ENCODE results near the gene PPIL4.
"Not testable (repeated sequence)": the region's sequence is repeated elsewhere in the genome, so short reads cannot be mapped to it uniquely, and the experiment has no call there.

PPIL4 gene

DNA sequence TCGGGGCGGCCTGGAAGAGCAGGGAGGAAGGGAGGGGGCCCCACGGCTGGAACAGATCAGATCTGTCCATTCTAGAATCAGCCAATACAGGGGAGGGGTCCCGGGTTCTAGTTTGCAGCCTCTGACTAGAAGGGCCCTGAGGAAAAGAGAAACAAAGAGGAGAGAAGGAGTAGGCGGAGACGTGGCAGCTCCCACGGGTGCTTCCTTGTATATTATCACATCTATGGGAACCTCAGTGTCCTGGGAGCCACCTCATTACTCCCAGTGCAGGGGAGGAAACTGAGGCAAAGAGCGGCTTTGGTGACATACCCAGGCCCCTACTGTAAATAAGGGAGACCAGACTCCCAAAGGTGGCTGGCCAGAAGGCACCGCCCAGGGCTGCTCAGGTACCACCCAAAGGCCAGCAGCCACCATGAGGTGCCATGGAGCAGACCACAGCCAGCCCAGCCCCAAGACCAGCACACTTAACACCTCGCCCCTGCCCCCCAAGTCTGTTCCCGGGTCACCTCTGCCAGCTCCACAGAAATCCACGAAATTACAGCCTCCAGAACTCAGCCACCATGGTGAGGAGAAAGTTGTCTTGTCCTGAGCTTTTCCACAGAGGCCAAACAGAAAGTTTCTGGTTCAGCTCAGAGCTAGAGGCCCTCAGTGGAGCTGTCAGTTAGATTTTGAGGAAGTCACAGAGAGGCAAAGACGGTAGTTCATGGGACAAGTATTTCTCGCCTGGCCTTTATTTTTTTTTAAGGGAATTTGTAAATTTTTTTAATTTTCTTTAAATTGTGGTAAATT is 63.1 kb downstream of the PPIL4 start:
- DNase-seq, result peak; percentile 82

DNA sequence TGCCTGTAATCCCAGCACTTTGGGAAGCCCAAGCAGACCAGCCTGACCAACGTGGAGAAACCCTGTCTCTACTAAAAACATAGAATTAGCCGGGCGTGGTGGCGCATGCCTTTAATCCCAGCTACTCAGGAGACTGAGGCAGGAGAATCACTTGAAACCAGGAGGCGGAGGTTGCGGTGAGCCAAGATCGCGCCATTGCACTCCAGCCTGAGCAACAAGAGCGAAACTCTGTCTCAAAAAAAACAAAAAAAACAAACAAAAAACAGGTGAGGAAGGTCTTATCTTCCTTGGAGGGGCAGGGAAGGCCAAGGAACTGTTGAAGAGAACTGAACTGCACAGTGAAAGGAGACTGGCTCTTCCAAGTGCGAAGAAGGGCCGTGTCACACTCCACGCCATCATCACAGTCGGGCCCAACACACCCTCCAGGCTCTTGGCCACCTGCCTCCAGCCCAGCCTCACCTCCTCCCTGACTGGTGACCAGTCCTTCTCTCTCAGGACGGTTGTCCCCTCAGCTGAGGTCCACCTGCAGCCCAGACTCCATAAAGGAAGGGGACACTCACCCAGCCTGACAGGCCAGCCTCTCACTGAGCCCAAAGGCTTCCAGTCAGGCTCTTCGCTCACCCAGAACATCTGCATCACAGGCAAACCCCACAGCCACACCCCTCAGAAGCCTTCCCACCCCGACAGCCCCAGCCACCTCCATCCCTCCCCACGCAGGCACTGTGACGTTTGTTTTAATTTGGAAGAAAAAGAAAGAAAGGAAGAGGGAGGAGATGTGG is 65.2 kb downstream of the PPIL4 start:
- no peak for DNase-seq

DNA sequence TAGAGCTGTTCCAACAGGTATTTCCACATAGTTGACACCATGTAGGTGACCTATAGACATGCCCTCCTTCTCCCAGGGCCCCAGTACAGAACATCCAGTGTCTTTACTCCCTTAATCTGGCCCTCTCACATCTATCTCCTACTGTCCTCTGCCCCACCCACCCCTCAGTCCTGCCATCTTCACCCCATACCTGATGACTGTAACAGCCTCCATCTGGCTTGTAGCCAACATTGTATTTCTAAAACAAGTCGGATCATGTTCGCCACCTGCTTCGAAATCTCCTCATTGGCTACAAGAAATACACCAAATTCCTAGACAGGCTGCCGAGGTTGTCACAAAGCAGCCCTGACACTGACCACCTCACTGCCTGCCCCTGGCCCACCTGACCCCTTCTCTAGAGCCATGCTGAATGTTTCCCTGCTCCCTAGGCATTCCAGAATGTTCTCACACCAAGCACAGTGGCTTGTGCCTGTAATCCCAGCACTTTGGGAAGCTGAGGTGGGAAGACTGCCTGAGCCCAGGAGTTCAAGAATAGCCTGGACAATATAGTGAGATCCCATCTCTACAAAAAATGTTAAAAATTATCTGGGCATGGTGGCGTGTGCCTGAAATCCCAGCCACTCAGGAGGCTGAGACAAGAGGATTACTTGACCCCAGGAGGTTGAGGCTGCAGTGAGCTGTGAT is 67.1 kb downstream of the PPIL4 start:
- DNase-seq, result no peak

DNA sequence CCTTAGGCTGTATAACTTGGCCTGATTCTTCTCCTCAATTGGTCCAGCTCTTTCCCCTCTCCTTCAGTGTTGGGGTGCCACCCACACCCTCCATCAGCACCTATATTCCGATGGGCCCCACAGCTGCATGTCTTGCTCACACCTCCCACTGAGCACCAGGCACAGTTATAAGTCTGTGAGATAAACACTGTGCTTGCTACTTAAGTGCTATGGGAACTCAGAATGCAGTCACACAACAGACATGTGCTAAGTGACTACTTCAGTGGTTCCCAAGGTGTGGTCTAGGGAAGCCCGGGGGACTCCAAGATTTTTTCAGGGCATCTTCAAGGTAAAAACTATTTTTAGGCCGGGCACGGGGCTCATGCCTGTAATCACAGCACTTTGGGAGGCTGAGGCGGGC is 68.3 kb downstream of the PPIL4 start:
- no peak for DNase-seq

DNA sequence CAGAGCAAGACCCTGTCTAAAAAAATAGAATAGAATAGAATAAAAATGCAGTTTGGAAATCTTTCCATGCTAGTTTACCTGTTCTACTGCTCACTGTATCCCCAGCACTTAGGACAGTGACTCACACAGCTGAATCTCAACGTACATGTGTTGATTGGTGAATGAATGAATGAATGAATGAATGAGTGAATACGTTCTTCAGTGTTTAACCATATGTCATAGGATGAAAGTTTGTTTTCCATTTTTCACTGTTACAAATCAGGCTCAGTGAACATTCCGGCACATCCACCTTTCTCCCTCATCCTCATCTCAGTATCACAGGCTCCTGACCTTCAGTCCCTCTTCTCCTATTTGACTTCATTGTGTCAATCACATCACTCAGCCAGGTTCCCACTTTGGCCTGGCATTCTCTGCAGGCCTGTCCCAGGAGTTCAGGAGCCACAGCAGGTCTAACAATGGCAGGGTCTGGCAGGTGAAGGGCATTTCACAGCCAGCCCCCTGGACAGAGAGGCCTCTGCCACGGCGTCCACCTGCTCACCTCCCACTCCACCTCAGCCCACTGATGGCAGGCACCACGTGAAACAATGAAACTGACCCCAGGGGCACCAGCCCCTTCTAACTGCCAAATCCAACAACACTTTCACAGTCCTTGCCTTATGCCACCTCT is 68.9 kb downstream of the PPIL4 start:
- no peak for DNase-seq

DNA sequence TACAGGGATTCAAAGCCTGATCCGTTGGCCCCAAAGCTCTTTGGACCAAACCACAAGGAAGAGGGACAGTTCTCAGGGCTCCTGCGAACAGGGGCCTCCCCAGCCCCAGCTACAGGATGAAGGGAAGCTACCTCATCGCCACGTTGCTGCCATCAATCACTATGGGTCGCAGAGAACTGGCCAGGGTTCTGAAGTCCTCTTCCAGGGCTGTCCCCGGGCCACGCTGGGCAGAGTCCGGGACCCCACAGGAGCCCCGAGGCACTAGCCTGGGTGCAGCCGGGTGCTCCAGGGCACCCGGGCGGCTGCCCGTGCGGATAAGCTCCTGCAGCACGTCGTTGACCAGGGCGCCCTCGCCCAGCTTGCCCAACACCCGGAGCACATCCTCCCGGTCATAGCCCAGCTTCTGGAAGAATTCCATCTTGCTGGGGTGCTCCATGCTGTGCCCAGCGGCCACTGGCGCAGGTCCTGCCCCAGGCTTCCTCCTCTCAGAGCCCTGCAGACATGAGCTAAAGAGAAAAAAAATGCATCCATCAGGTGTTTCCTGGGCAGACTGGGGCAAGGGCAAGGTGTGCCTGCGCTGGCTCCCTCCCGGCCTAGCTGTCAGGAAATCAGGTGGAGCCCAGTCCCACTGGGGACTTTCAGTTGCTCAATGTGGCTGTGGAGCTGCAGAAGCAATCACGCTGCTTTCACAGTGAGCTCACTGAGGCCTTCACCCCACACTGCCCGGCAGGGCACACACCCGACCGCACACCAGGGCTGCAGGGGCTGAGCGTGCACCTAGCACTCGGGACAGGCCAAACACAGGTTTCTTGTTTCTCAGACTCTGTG is 71.5 kb downstream of the PPIL4 start:
- DNase-seq, result no peak

DNA sequence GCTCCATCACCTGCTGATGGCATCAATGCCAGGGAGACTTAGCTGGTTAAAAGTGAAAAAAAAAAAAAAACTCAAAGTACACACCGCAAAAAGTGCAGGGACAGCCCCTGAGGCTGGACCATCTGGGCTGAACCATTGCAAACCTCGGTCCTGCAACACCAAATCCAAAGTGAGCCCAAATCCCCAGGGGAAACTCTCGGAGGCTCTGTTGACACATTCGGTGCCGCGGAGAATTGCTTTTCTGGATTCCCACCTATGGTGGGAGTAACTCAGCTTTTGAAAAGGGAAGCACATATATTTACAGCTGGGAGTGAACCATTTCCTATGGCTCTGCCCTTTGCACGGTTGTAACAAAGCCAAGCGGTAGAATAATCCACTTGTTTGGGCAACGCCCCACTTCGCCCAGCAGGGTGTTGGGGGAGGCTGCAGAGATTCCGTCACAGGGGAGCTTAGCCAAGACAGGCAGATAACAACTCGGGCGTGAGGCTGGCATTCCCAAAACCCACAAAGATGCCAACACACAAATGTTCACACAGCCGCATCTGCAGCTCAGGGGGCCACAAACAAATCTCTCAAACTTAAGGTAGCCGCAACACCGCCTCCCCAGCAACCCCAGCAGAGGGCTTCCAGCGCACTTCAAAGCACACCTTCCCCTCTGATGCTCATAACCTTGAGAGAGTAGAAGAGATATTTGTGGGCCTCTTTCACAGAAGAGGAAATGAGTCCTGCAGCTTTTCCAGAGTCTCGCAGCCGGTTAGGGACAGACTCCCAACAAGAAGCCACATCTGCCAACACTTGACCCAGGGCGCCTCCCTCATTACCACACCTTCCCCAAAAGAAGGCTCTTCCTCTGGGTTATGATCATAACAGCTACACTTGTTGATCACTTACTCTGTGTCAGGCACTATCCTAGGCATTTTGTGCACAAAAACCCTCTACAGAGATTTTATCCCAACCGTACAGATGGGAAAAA is 72.5 kb downstream of the PPIL4 start:
- DNase-seq, result no peak

DNA sequence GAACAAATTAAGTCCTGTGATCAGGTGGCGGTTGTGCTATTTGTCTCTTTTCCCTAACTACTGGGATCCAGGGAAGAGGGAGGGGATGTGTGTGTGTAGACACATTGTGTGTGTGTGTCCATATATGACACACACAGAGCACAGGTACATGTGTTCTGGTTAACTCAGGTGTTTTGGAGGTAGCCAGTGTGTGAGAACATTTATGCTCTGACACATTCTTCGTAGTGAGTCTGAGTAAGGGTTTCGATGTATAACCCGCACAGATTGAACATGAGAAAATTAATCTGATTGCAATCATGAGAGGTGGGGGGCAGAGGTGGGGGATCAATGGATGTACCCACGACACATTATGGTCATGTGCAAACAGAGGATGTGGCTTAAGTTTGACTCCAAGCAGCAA is 73.6 kb downstream of the PPIL4 start:
- no peak for DNase-seq

DNA sequence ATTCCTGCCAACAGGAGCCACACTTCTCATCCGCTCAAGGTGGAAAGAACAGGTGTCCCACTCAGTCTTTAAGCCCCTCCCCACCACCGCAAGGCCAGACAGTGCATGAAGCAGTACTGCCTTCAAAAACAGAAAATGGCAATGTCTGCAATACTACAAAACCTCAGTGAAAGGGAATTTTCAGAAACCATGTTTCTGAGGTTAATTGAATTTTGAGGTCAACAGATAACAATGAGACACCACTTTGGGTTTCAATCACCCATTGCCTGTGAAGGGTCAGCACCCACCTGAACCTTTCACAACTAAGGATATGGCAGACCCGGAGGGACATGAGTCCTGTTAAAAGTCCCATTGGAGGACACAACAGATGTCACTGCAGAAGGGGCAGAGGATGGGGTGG is 74.0 kb downstream of the PPIL4 start:
- no peak for DNase-seq

DNA sequence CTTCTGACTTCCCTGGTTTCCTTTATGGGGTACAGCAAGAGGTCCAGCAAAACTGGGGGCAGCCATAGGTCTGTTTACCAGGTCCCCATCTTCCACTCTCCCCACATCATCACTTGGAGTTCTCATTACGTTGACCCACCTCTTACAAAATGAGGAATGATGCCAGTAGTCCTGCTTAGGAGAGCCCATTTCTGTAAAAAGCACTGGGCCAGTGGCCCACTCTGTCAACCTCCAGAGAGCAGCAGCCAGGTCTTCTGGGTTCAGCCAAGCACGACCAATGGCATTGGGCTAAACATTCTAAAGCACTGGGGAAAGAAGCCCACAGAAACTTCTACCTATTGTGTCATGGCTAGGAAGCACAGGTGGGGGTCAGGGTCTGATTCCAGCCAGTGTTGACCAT is 74.9 kb downstream of the PPIL4 start:
- DNase-seq, result no peak

DNA sequence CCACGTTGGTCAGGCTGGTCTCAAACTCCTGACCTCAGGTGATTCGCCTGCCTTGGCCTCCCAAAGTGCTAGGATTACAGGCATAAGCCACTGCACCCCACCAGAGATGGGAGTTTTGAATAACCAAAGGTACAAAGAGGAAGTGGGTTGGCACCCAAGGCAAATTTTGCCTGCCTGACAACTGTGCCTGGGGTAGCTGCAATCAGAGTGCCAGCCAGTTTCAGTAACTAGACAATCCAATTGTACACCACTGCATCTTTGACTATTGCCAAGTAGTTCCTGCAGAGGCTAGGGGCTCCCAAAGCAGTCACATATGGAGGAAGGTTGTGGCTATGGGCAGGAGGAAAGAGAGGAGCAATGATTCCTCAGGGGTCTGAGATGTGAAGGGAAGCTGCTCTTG is 77.7 kb downstream of the PPIL4 start:
- DNase-seq, result no peak

DNA sequence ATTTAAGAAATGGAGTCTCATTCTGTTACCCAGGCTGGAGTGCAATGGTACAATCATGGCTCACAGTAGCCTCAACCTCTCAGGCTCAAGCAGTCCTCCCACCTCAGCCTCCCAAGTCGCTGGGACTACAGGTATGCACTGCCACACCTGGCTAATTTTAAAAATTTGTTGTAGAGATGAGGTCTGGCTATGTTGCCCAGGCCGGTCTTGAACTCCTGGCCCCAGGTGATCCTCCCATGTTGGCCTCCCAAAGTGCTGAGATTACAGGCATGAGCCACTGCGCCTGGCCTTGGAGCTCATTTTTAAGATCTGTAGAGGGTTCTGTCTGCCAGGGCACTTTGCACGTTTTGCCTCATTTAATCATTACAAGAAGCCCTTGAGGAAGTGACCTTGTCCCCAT is 78.6 kb downstream of the PPIL4 start:
- DNase-seq, result no peak

DNA sequence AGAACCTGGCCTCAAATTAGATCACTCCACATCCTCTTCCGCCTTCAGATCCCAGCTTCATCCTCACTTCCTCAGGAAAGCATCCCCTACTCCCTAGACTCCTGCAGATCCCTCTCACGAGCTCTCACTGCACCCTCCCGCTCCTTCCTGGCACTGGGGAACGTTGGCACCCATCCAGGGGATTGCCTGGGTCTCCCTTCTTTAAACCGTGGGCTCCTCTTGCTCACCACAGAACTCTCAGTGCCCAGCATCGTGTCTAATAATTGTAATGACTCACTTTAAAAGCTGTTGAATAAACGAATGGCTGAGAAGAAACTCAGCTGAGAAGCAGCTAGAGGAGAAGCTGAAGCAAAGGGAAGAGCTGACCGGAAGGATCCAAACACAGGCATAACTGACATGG is 81.4 kb downstream of the PPIL4 start:
- DNase-seq, result no peak

DNA sequence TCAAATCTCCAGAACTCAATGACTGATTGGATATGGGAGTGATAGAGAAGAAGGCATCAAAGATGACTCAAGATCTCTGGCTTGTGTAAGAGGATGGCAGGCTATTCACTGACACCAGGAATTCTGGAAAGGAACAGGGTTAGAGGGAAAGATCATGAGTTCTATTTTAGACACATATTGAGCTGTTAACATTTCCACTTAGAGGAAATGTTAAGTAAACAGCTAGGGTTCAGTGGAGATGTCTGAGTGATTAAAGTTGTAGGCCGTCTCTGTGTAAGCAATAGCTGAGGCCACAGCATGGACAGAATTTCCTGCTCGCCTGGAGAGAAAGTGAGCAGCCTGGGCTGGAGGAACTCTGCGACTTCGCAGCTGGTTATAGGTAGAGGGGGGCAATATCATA is 82.1 kb downstream of the PPIL4 start:
- DNase-seq, result no peak

DNA sequence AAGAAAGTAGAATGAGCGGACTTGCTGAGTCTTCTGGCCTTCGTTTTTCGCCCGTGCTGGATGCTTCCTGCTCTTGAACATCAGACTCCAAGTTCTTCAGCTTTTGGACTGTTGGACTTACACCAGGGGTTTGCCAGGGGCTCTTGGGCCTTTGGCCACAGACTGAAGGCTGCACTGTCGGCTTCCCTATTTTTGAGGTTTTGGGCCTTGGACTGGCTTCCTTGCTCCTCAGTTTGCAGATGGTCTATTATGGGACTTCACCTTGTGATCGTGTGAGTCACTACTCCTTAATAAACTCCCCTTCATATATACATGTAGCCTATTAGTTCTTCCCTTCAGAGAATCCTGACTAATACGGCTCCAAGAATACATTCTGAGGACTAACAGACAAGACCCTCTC is 83.1 kb downstream of the PPIL4 start:
- not testable (repeated sequence) for DNase-seq

DNA sequence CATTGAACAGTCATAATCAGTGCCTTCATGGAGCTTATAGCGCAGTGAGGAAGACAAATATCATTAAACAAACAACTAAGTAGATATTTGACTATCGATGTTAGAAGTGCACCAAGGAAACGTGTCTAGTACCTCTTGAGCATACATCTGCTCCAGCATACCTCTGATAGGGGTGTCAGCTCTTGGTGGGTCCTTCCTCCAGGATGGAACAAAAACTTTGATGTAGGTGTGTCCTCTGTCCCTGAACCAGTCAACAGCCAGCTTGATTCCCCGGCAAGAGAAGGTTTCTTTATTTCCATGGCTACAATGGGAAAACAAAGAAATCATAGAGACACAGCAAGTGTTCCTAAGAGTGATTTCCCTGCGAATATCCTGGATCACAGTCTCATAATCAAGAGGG is 84.2 kb downstream of the PPIL4 start:
- DNase-seq, result no peak

DNA sequence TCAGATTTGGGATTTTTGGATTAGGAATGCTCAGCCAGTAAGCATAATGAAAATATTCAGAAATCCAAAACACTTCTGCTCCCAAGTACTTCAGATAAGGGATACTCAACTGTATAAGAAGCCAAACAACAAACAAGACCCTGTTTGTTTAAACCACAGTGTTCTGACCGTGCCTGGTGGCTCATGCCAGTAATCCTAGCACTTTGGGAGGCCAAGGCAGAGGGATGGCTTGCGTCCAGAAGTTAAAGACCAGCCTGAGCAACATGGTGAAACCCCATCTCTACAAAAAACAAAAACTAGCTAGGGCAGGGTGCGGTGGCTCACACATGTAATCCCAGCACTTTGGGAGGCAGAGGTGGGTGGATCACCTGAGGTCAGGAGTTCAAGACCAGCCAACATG is 85.6 kb downstream of the PPIL4 start:
- DNase-seq, result not testable (repeated sequence)

DNA sequence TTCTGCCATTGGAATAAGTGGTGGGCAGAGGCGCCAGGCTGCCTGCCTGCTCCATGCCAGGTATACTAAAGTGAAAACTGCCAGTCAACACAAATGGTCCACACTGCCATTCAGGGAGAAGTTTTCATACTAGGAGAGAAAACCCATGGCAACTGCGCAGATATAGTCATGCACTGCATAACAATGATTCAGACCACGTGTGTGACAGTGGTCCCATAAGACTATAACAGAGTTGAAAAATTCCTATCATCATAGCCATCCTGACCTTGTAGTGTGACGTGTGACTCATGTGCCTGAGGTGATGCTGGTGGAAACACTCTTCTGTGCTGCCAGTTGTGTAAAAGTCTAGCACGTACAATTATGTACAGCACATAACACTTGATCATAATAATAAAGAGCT is 86.1 kb downstream of the PPIL4 start:
- DNase-seq, result no peak

DNA sequence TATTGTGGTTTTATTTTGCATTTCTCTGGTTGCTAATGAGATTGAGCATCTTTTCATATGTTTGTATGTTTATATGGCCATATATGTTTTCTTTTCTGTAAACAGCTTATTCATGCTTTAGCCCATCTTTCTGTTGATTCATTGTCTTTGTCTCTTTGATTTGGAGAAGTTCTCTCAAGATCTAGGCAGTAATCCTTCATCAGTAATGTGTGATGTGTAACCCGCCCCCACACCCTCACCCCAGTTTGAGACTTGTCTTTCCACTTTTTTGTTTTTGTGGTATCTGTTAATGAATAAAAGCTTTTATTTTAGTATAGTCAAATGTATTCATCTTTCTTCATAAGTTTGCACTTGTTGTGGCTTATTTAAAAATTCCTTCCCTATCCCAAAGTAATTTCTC is 87.0 kb downstream of the PPIL4 start:
- DNase-seq, result no peak

DNA sequence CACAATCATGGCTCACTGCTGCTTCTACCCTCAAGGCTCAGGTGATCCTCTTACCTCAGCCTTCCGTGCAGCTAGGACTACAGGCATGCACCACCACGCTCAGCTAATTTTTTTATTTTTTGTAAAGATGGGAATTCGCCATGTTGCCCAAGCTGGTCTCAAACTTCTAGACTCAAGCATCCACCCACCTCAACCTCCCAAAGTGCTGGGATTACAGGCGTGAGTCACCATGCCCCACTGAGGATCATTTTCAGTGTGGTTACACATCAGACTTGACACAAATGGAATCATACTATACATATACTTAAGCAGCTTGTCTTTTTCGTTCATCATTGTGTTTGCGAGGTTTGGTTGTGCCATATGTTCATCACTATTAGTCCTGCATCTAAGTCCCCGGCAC is 87.6 kb downstream of the PPIL4 start:
- no peak for DNase-seq

DNA sequence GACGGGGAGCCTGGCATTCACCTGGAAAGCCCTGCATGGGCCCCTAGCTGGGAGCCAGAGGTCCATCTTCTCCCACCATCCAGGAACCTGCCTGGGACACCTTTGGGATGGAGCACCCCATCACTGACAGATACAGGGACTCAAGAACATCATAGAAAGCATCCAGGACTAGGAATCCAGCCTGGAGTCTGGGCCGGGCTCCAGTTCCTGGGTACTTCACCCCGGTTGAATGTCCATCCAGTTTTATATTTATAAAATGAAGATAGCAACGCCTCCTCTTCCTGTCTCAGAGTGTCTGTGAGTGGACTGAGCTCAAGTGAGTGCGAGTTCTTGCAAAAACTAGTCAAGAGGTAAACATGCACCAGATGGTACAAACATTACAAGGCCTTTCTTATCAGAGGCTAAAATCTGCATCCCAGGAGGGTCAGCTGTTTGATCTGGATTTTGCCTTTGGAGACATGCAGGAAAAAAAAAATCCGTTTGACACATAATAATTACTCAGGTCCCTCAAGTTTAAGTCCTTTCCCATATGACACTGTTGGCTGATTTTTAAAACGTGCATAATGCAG is 88.4 kb downstream of the PPIL4 start:
- DNase-seq, result no peak
